ENCODE data around the gene UBE2F.

DNA sequence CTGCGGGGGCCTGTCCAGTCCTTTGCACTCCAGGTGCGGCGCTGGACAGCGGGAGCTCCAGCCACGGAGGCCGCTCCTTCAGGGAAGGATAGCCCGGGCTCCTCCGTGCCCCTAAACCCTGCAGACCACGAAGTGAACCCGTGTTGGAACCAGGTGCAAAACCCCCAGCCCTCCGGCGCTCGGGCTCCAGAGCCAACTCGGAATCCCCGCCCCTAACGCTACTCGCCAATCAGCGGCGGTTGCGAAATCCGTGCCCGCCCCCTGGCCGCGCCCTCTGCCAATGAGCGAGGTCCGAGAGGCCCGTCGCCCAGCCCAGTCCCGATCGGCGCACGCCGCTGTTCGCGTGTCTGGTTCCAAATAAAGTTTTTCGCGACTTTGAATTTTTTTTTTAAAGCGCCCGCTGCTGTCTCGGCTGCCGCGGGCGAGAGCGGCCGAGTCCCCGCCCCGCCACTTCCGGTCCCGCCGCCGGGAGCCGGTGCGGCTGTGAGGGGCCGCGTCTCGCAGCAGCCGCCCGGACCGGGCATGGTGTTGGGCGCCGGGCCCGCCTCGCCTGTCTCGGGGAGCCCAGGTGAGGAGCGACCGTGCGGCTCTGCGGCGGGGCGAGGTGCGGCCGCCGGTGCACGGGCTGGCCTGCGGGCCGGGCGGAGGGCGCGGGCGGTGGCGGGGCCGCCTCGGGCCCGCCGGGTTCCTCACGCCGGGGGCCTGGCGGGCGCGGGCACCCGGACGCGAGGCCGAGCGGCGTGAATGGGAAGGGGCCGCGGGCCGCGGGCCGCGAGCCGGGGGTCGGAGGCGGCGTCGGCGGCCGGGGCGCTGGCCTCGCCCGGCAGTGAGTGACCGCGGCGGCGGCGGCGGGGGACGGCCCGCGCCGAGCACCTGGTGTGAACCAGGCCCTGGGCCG lies at the start of gene UBE2F:
- TF ChIP-seq, protein P1, sequence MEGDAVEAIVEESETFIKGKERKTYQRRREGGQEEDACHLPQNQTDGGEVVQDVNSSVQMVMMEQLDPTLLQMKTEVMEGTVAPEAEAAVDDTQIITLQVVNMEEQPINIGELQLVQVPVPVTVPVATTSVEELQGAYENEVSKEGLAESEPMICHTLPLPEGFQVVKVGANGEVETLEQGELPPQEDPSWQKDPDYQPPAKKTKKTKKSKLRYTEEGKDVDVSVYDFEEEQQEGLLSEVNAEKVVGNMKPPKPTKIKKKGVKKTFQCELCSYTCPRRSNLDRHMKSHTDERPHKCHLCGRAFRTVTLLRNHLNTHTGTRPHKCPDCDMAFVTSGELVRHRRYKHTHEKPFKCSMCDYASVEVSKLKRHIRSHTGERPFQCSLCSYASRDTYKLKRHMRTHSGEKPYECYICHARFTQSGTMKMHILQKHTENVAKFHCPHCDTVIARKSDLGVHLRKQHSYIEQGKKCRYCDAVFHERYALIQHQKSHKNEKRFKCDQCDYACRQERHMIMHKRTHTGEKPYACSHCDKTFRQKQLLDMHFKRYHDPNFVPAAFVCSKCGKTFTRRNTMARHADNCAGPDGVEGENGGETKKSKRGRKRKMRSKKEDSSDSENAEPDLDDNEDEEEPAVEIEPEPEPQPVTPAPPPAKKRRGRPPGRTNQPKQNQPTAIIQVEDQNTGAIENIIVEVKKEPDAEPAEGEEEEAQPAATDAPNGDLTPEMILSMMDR (conservative IDR thresholded peaks at IDR 0.05; ENCODE audit: low read depth, low read length) = no peak
- TF ChIP-seq EZH2 (IDR thresholded peaks at IDR 0.05; ENCODE audit: borderline replicate concordance, low read depth, low read length, poor library complexity, severe bottlenecking) = no peak

Data from A673 (cell line).